ENCODE measurements around the gene ADAMTS15. TPM values are rescaled to one million over a fixed set of nuclear protein-coding genes. Genes with fewer than 3 reads are reported as not detected.

Gene ADAMTS15
- total RNA-seq, 1 donor from 2014 or later: 0.20 TPM

GRCh38 chr11:130476922-130477491 is 28.6 kb downstream of the ADAMTS15 start:
- no peaks in the 10 kb centered on the region for H3K4me1 Mint-ChIP-seq (ENCODE audit: low read depth, unreplicated experiment)

GRCh38 chr11:130477586-130478203 is 29.2 kb downstream of the ADAMTS15 start:
- Mint-ChIP-seq H3K36me3 (ENCODE audit: unreplicated experiment) (peaks cover under 1% of the 10 kb centered on the region), H3K9me3 (ENCODE audit: unreplicated experiment) (no peaks in the 10 kb centered on the region), H3K27ac (ENCODE audit: unreplicated experiment) (no peak overlapping the region), H3K4me3 (ENCODE audit: unreplicated experiment) (no peak overlapping the region), H3K27me3 (ENCODE audit: unreplicated experiment) (peaks cover 4% of the 10 kb centered on the region), H3K4me1 (ENCODE audit: low read depth, unreplicated experiment) (no peaks in the 10 kb centered on the region)
- TF ChIP-seq CTCF (IDR thresholded peaks at IDR 0.05; ENCODE audit: partially characterized antibody, unreplicated experiment): no peak
- no peak for DNase-seq

More at GRCh38 chr11:130476922-130477491, 28.6 kb downstream of the ADAMTS15 start:
- H3K36me3 Mint-ChIP-seq (ENCODE audit: unreplicated experiment): no peaks in the 10 kb centered on the region
- no peak for DNase-seq
- H3K4me3 Mint-ChIP-seq (ENCODE audit: unreplicated experiment): no peak overlapping the region
- H3K27me3 Mint-ChIP-seq (ENCODE audit: unreplicated experiment): peaks cover 4% of the 10 kb centered on the region
- TF ChIP-seq CTCF (IDR thresholded peaks at IDR 0.05; ENCODE audit: partially characterized antibody, unreplicated experiment): no peak
- no peaks in the 10 kb centered on the region for H3K9me3 Mint-ChIP-seq (ENCODE audit: unreplicated experiment)
- H3K27ac Mint-ChIP-seq (ENCODE audit: unreplicated experiment): no peak overlapping the region

- Mint-ChIP-seq H3K27me3 (ENCODE audit: unreplicated experiment) (peaks cover 4% of the 10 kb centered on the region), H3K4me1 (ENCODE audit: low read depth, unreplicated experiment) (no peaks in the 10 kb centered on the region), H3K9me3 (ENCODE audit: unreplicated experiment) (peaks cover 2% of the 10 kb centered on the region), H3K4me3 (ENCODE audit: unreplicated experiment) (no peak overlapping the region), H3K36me3 (ENCODE audit: unreplicated experiment) (peaks cover 6% of the 10 kb centered on the region), H3K27ac (ENCODE audit: unreplicated experiment) (no peak overlapping the region)
- TF ChIP-seq CTCF (IDR thresholded peaks at IDR 0.05; ENCODE audit: partially characterized antibody, unreplicated experiment): no peak
- no peak for DNase-seq
These were observed 29.8 kb downstream of the ADAMTS15 start for GRCh38 chr11:130478204-130478701.

- Mint-ChIP-seq H3K4me1 (ENCODE audit: low read depth, unreplicated experiment) (no peaks in the 10 kb centered on the region), H3K27ac (ENCODE audit: unreplicated experiment) (no peak overlapping the region), H3K36me3 (ENCODE audit: unreplicated experiment) (peaks cover 7% of the 10 kb centered on the region), H3K27me3 (ENCODE audit: unreplicated experiment) (peaks cover 4% of the 10 kb centered on the region), H3K9me3 (ENCODE audit: unreplicated experiment) (peaks cover 2% of the 10 kb centered on the region), H3K4me3 (ENCODE audit: unreplicated experiment) (no peak overlapping the region)
- no peak for DNase-seq
- TF ChIP-seq CTCF (IDR thresholded peaks at IDR 0.05; ENCODE audit: partially characterized antibody, unreplicated experiment): no peak
These were observed 30.4 kb downstream of the ADAMTS15 start for GRCh38 chr11:130478881-130479280.

GRCh38 chr11:130480186-130480585 is 31.7 kb downstream of the ADAMTS15 start:
- Mint-ChIP-seq H3K27me3 (ENCODE audit: unreplicated experiment) (peaks cover 4% of the 10 kb centered on the region), H3K27ac (ENCODE audit: unreplicated experiment) (no peak overlapping the region), H3K4me3 (ENCODE audit: unreplicated experiment) (no peak overlapping the region), H3K36me3 (ENCODE audit: unreplicated experiment) (peaks cover 7% of the 10 kb centered on the region), H3K9me3 (ENCODE audit: unreplicated experiment) (peaks cover 3% of the 10 kb centered on the region), H3K4me1 (ENCODE audit: low read depth, unreplicated experiment) (no peaks in the 10 kb centered on the region)
- DNase-seq: no peak
- no peak for TF ChIP-seq CTCF (IDR thresholded peaks at IDR 0.05; ENCODE audit: partially characterized antibody, unreplicated experiment)

Measured in glutamatergic neuron (in vitro differentiated cells).